Measurements from ENCODE around the gene MRFAP1. TPM values are rescaled to one million over a fixed set of nuclear protein-coding genes. Genes with fewer than 3 reads are reported as not detected.

MRFAP1 gene
- total RNA-seq, 2 experiments from 2014 or later, result 150 to 151 TPM

DNA sequence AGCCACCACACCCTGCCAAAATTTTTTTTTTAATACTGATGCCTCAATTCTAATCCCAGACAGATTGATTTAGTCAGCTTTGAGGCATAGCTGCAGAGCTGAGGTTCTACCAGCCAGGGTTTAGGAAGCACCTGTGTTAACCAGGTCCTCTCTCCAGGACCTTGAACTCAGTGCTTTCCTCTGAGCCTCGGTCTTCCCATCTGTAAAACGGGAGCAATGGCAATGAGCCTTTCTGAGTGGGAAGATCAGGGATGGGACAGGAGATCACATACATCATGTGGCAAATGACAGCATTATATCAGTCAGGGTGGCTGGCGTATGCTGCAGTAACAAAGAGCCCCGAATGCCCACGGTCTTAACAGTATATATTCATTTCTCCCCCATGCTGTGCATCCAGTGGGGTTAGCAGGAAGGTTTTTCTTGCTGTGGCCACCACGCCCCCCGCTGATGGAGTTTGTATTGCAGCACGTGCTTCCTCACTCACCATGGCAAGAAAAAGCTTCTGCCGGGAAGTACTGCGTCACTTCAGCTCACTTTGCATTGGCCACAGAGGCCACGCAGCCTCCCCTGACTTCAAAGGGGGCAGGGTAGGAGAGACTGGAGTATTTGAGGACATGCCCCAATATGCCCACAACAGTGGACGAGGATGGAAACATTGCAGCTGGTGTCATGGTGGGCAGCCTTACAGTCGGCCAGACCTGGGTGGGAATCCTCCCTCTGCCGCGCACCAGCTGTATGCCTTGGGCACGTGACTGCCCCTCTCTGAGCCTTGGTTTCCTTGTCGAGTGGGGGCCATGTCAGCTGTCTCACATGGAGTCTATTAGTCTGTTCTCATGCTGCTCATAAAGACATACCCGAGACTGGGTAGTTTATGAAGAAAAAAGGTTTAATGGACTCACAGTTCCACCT is 24.1 kb upstream of the MRFAP1 start:
- Mint-ChIP-seq H3K4me3 (no peak overlapping the region), H3K36me3 (ENCODE audit: low read depth) (peaks cover 26% of the 10 kb centered on the region), H3K27ac (no peak overlapping the region), H3K4me1 (ENCODE audit: low read depth) (no peaks in the 10 kb centered on the region), H3K27me3 (ENCODE audit: low read depth) (no peaks in the 10 kb centered on the region), H3K9me3 (no peaks in the 10 kb centered on the region)
- CTCF ChIA-PET, result interaction anchor here (0.7 kb wide), 1 partner anchor 18 kb away, joined by 4 read pairs; no protein-coding TSS in a partner anchor
- intact Hi-C loops (cut with micrococcal nuclease), result no loop called here
- DNase-seq, result no peak

DNA sequence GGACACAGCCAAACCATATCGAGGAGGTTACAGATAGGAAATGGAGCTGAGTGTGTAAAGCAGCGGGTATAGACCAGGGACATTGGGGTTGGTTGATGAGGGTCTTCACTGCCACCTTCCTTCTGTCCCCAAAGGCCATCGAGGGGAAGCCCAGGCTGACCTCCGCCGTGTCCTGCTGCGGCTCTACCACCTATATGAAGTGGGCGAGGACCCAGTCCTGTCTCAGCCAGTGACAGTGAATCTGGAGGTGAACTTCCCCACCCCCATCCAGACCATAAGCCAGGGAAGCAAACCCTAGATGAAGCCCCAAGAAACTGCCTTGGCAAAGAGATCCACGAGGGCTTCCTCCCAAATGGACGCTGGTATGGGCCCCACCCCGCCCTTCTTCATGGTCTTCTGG is 23.2 kb upstream of the MRFAP1 start:
- Mint-ChIP-seq H3K4me3 (no peak overlapping the region), H3K27me3 (ENCODE audit: low read depth) (no peaks in the 10 kb centered on the region), H3K36me3 (ENCODE audit: low read depth) (peaks cover 23% of the 10 kb centered on the region), H3K9me3 (no peaks in the 10 kb centered on the region), H3K27ac (no peak overlapping the region), H3K4me1 (ENCODE audit: low read depth) (no peaks in the 10 kb centered on the region)
- DNase-seq, result no peak
- CTCF ChIA-PET, result no interaction called here
- intact Hi-C loops (cut with micrococcal nuclease), result no loop called here

- H3K4me1 Mint-ChIP-seq (ENCODE audit: low read depth), result no peaks in the 10 kb centered on the region
- H3K9me3 Mint-ChIP-seq, result no peaks in the 10 kb centered on the region
- H3K4me3 Mint-ChIP-seq, result no peak overlapping the region
- CTCF ChIA-PET, result no interaction called here
- DNase-seq, result no peak
- intact Hi-C loops (cut with micrococcal nuclease), result no loop called here
- no peaks in the 10 kb centered on the region for H3K27me3 Mint-ChIP-seq (ENCODE audit: low read depth)
- H3K27ac Mint-ChIP-seq, result no peak overlapping the region
- H3K36me3 Mint-ChIP-seq (ENCODE audit: low read depth), result peaks cover 21% of the 10 kb centered on the region
Measured at GRCh38 chr4:6618386-6619115, 21.9 kb upstream of the MRFAP1 start.

DNA sequence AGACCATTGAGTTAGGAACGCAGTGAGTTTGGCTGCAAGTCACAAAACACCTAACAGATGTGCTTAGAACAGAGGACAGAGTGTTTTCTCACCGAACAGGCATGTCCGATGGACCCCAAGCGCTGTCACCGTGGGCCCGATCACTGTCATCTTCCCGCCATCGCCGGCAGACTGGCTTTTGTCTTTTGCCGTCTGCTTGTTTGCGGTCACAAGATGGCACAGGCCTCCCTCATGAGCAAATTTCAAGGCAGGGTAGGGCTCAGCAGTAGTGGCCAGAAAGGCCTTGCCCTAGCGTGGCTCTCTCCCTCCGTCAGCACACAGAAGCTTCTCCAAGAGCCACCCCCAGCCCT is 21.4 kb upstream of the MRFAP1 start:
- intact Hi-C loops (cut with micrococcal nuclease), result no loop called here

GRCh38 chr4:6619466-6620255 is 20.8 kb upstream of the MRFAP1 start:
- intact Hi-C loops (cut with micrococcal nuclease), result no loop called here
- no peaks in the 10 kb centered on the region for H3K4me1 Mint-ChIP-seq (ENCODE audit: low read depth)
- DNase-seq, result no peak
- peaks cover 21% of the 10 kb centered on the region for H3K36me3 Mint-ChIP-seq (ENCODE audit: low read depth)
- H3K27ac Mint-ChIP-seq, result no peak overlapping the region
- CTCF ChIA-PET, result no interaction called here
- H3K4me3 Mint-ChIP-seq, result no peak overlapping the region
- H3K9me3 Mint-ChIP-seq, result no peaks in the 10 kb centered on the region
- H3K27me3 Mint-ChIP-seq (ENCODE audit: low read depth), result no peaks in the 10 kb centered on the region

More for the DNA sequence above, 21.4 kb upstream of the MRFAP1 start:
- Mint-ChIP-seq H3K27ac (no peak overlapping the region), H3K4me1 (ENCODE audit: low read depth) (no peaks in the 10 kb centered on the region), H3K9me3 (no peaks in the 10 kb centered on the region), H3K27me3 (ENCODE audit: low read depth) (no peaks in the 10 kb centered on the region), H3K36me3 (ENCODE audit: low read depth) (peaks cover 21% of the 10 kb centered on the region), H3K4me3 (no peak overlapping the region)
- no peak for DNase-seq
- CTCF ChIA-PET, result no interaction called here

GRCh38 chr4:6620296-6620695 is 20.2 kb upstream of the MRFAP1 start:
- Mint-ChIP-seq H3K4me3 (no peak overlapping the region), H3K36me3 (ENCODE audit: low read depth) (peaks cover 19% of the 10 kb centered on the region), H3K4me1 (ENCODE audit: low read depth) (no peaks in the 10 kb centered on the region), H3K27me3 (ENCODE audit: low read depth) (no peaks in the 10 kb centered on the region), H3K9me3 (no peaks in the 10 kb centered on the region), H3K27ac (no peak overlapping the region)
- DNase-seq, result no peak
- intact Hi-C loops (cut with micrococcal nuclease), result no loop called here
- CTCF ChIA-PET, result no interaction called here

DNA sequence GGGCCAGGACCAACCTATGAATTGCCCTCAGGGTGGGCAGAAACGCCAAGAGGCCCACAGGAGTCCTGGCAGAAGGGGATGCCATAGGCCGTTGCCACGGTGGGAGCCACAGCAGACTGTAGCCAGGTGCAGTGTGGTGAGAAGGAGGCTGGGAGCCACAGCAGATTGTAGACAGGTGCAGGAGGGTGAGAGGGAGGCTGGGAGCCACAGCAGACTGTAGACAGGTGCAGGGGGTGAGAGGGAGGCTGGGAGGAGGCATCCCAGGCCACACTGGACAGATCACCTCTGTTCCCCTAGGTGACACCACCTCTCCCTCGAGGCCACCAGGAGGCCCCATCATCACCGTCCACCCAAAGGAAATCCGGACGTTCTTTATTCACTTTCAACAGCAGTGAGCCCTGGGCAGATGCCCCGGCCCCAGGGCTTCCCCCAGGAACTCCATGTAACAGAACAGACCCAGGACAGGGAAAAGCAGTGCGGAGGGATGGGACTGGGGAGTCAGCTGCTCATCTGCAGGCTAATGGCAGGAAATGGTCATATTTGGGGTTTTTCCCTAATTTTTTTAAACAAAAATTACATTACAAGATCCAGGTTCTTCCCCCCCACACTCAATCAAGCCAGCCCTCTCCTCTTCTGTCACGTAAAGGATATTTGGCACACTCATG is 19.5 kb upstream of the MRFAP1 start:
- Mint-ChIP-seq H3K27ac (no peak overlapping the region), H3K4me3 (no peak overlapping the region), H3K9me3 (no peaks in the 10 kb centered on the region), H3K36me3 (ENCODE audit: low read depth) (peaks cover 16% of the 10 kb centered on the region), H3K4me1 (ENCODE audit: low read depth) (no peaks in the 10 kb centered on the region), H3K27me3 (ENCODE audit: low read depth) (no peaks in the 10 kb centered on the region)
- intact Hi-C loops (cut with micrococcal nuclease), result no loop called here
- CTCF ChIA-PET, result no interaction called here
- no peak for DNase-seq

DNA sequence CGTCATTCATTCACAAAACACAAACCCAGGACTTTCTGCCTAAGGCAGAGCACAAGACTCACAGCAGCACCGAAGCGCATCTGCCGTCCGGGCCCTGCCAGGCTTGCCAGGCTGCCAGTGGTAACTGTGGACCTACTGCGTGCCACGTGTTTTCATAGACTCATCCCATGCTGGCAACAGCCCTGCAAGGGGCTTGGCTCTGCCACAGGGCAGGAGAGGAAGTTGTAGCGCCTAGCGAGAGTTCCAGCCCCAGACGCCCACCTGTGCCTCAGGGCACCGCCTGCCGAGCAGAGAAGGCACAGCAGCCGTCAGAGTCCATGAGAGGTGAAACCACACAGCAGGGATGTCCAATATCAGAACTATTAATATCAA is 18.9 kb upstream of the MRFAP1 start:
- no peaks in the 10 kb centered on the region for H3K4me1 Mint-ChIP-seq (ENCODE audit: low read depth)
- DNase-seq, result no peak
- no peaks in the 10 kb centered on the region for H3K27me3 Mint-ChIP-seq (ENCODE audit: low read depth)
- H3K9me3 Mint-ChIP-seq, result no peaks in the 10 kb centered on the region
- intact Hi-C loops (cut with micrococcal nuclease), result no loop called here
- peaks cover 11% of the 10 kb centered on the region for H3K36me3 Mint-ChIP-seq (ENCODE audit: low read depth)
- no peak overlapping the region for H3K4me3 Mint-ChIP-seq
- CTCF ChIA-PET, result no interaction called here
- H3K27ac Mint-ChIP-seq, result no peak overlapping the region

DNA sequence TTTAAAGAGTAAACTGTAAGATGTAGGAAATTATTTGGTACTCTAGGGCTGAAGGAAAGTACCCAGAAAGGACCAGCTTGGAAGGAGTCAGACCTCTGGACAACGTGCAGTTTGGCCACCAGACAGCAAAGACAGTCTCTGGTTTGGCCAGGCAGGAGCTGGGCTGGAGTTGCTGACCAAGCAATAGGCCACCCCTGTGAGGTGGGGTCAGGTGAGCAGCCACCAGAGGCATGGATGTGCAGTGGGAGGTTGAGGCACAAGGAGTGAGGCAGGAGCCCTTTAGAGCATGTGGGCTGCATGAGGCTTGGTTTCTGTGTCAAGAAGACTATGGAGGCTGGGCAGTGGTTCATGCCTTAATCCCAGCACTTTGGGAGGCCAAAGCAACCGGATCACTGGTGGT is 17.7 kb upstream of the MRFAP1 start:
- H3K9me3 Mint-ChIP-seq, result no peaks in the 10 kb centered on the region
- H3K27ac Mint-ChIP-seq, result no peak overlapping the region
- CTCF ChIA-PET, result no interaction called here
- intact Hi-C loops (cut with micrococcal nuclease), result no loop called here
- H3K27me3 Mint-ChIP-seq (ENCODE audit: low read depth), result no peaks in the 10 kb centered on the region
- no peak for DNase-seq
- H3K4me3 Mint-ChIP-seq, result no peak overlapping the region
- H3K36me3 Mint-ChIP-seq (ENCODE audit: low read depth), result peaks cover 6% of the 10 kb centered on the region
- H3K4me1 Mint-ChIP-seq (ENCODE audit: low read depth), result no peaks in the 10 kb centered on the region

- H3K27ac Mint-ChIP-seq, result no peak overlapping the region
- no peaks in the 10 kb centered on the region for H3K27me3 Mint-ChIP-seq (ENCODE audit: low read depth)
- H3K9me3 Mint-ChIP-seq, result no peaks in the 10 kb centered on the region
- intact Hi-C loops (cut with micrococcal nuclease), result no loop called here
- CTCF ChIA-PET, result no interaction called here
- no peak overlapping the region for H3K4me3 Mint-ChIP-seq
- DNase-seq, result no peak
- peaks cover under 1% of the 10 kb centered on the region for H3K36me3 Mint-ChIP-seq (ENCODE audit: low read depth)
- H3K4me1 Mint-ChIP-seq (ENCODE audit: low read depth), result no peaks in the 10 kb centered on the region
Measured at GRCh38 chr4:6625256-6625655, 15.2 kb upstream of the MRFAP1 start.

GRCh38 chr4:6626066-6626465 is 14.4 kb upstream of the MRFAP1 start:
- CTCF ChIA-PET, result no interaction called here
- Mint-ChIP-seq H3K4me1 (ENCODE audit: low read depth) (no peaks in the 10 kb centered on the region), H3K27me3 (ENCODE audit: low read depth) (no peaks in the 10 kb centered on the region), H3K9me3 (no peaks in the 10 kb centered on the region), H3K27ac (no peak overlapping the region), H3K36me3 (ENCODE audit: low read depth) (no peaks in the 10 kb centered on the region), H3K4me3 (no peak overlapping the region)
- intact Hi-C loops (cut with micrococcal nuclease), result no loop called here
- no peak for DNase-seq

GRCh38 chr4:6627832-6628231 is 12.7 kb upstream of the MRFAP1 start:
- H3K36me3 Mint-ChIP-seq (ENCODE audit: low read depth), result no peaks in the 10 kb centered on the region
- intact Hi-C loops (cut with micrococcal nuclease), result no loop called here
- no peaks in the 10 kb centered on the region for H3K9me3 Mint-ChIP-seq
- no peak overlapping the region for H3K4me3 Mint-ChIP-seq
- CTCF ChIA-PET, result no interaction called here
- no peak overlapping the region for H3K27ac Mint-ChIP-seq
- H3K27me3 Mint-ChIP-seq (ENCODE audit: low read depth), result no peaks in the 10 kb centered on the region
- DNase-seq, result no peak
- H3K4me1 Mint-ChIP-seq (ENCODE audit: low read depth), result no peaks in the 10 kb centered on the region
